Naive B cell (primary cell): ENCODE results near the gene WDR6. TPM values are rescaled to one million over a fixed set of nuclear protein-coding genes. Genes with fewer than 3 reads are reported as not detected.
"Not testable (repeated sequence)": the region's sequence is repeated elsewhere in the genome, so short reads cannot be mapped to it uniquely, and the experiment has no call there.

ENCODE experiments used
- ATAC-seq, 2 donors: fragments of 150-1000 bp; cut with Tn5 transposase; 2 replicates each; pipeline ENCODE4 v1.10.0; 2021; ENCODE audit warnings: low read depth in 2 of 2, mild to moderate bottlenecking in 2 of 2, moderate library complexity in 2 of 2
- DNase-seq: peaks from one replicate; pipeline ENCODE4 v3.0.0; 2022
- H3K27ac Mint-ChIP-seq, 6 donors: one replicate each; pipeline ENCODE4 v1.8.0; 2020 to 2022; ENCODE audit warnings: mild to moderate bottlenecking in 6 of 6, mixed read lengths in 6 of 6, moderate library complexity in 5 of 6, inconsistent platforms in 2 of 6
- H3K27me3 Mint-ChIP-seq, 3 donors: one replicate each; pipeline ENCODE4 v1.8.0; 2021 to 2022; ENCODE audit warnings: mixed read lengths in 3 of 3, mild to moderate bottlenecking in 1 of 3
- H3K36me3 Mint-ChIP-seq, 2 donors: one replicate each; pipeline ENCODE4 v1.8.0; 2020 to 2022; ENCODE audit warnings: mixed read lengths in 2 of 2, inconsistent platforms in 1 of 2, mild to moderate bottlenecking in 1 of 2
- H3K4me1 Mint-ChIP-seq, 3 donors: one replicate each; pipeline ENCODE4 v1.8.0; 2020 to 2022; ENCODE audit warnings: mixed read lengths in 3 of 3, inconsistent platforms in 1 of 3, mild to moderate bottlenecking in 1 of 3, moderate library complexity in 1 of 3
- H3K4me3 Mint-ChIP-seq, 8 donors: one replicate each; pipeline ENCODE4 v1.8.0; 2020 to 2022; ENCODE audit warnings: mild to moderate bottlenecking in 8 of 8, mixed read lengths in 8 of 8, moderate library complexity in 8 of 8, inconsistent platforms in 2 of 8
- H3K9me3 Mint-ChIP-seq, 7 donors: one replicate each; pipeline ENCODE4 v1.8.0; 2020 to 2022; ENCODE audit warnings: mixed read lengths in 7 of 7, mild to moderate bottlenecking in 5 of 7, inconsistent platforms in 2 of 7, moderate library complexity in 1 of 7
- polyA plus RNA-seq, 6 donors: library from polyadenylated mRNA; unstranded; fragments of 300-500 nt; fragmentation: Illumina TruSeq; gene quantifications; one replicate each; pipeline ENCODE4 v1.2.3, GENCODE V29; 2021; ENCODE audit warnings: low read depth in 6 of 6

Gene WDR6
- polyA plus RNA-seq, 6 donors from 2014 or later, result 94.3 to 112 (median 106) TPM

DNA sequence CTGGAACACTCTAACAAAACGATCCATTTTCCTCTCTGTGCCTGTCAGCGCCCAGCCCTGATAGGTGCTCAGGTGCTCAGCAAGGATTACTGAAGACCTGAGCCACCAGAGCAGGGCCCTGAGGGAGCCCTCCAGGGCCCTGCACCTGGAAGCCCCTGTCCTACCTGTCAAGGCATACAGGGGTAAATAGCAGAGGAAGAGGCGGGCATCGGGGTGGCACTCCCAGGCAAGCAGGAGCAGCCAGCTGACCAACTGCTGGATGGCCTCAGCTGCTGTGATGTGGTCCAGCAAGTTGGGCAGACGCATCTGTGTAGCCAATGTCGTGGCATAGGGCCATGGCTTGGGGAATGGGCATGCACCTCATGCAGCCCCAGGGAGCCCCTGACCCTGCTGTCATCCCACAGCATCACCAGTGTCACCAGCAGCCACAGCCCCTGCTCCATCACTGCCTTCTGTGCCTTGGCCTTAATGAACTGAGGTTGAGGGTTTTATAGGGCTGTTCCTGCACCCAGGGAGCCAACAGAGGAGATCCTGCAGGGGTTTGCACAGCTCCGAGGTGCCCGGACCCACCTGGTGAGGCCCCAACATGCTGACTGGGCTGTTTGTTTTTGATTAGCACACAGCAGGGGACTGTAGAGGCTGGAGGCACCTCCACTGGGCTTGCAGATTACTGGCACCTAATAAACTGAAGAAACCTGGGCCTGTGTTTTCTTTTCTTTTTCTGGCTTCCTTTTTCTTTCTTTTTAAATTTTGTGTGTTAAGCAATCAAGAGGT, 7.9 kb upstream of the WDR6 start:
- Mint-ChIP-seq H3K4me3 (no peak overlapping the region), H3K27ac (peak overlapping the region in 4 of 6 donors; percentile 47 to 89 (median 62)), H3K9me3 (no peaks in the 10 kb centered on the region), H3K4me1 (peaks cover 0 to 9% (median 6%) of the 10 kb centered on the region in 3 donors), H3K36me3 (no peaks in the 10 kb centered on the region), H3K27me3 (no peaks in the 10 kb centered on the region)
- no peak for ATAC-seq
- no peak for DNase-seq

DNA sequence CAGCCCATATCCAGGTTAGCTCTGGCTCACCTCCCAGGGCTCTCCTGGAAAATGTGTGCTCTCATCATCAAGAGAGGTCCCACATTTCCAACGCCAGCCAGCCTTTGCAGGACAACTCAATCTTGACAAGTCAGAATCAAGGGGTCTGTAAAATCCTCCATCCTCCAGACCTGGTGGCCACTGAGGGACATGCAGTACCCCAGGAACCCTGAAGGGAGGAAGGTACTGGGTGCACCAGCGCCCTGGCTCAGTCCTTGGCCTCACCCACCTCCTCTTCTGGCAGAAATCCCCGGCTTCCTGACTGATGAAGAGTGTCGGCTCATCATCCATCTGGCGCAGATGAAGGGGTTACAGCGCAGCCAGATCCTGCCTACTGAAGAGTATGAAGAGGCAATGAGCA, 6.0 kb upstream of the WDR6 start:
- Mint-ChIP-seq H3K4me1 (peaks cover 0 to 9% (median under 1%) of the 10 kb centered on the region in 3 donors), H3K9me3 (no peaks in the 10 kb centered on the region), H3K27me3 (no peaks in the 10 kb centered on the region), H3K4me3 (no peak overlapping the region), H3K36me3 (no peaks in the 10 kb centered on the region), H3K27ac (no peak overlapping the region)
- DNase-seq, result no peak
- no peak for ATAC-seq

DNA sequence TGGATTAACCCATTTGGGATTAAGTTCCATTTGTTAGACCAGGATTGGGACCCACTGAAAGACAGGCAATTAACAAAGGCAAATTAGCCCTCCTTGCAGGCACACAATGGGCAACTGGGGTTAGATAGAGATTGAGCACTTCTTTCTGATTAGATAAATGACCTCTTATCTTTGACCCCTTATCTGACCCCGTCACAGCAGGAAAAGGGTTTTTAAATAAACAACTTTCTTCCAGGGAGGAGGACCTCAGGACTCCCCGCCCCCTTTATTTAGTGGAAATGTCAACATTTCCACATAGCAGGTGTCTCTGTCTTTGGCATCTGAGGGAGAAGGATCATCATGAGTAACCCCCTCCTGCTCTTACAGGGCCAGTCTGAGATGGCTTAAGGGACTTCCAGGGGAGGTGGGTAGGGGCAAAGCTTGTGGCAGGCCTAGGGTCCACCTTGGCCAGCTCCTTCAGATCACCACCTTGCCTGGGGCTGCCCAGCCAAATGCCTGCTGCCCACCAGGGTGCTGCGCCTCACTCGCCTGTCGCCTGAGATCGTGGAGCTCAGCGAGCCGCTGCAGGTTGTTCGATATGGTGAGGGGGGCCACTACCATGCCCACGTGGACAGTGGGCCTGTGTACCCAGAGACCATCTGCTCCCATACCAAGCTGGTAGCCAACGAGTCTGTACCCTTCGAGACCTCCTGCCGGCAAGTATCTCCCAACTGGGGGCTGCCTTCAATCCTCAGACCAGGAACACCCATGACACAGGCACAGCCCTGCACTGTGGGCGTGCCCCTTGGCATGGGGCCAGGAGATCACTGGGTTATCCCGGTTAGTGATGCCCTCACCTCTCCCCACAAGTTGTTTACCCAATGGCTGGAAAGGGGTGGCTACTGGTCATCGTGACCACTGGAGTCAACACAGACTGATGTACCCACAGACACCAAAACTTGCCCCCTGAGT, 2.6 kb upstream of the WDR6 start:
- no peaks in the 10 kb centered on the region for H3K27me3 Mint-ChIP-seq
- peaks cover 27 to 33% (median 30%) of the 10 kb centered on the region in 3 donors for H3K4me1 Mint-ChIP-seq
- ATAC-seq (no peak), DNase-seq (no peak)
- peak overlapping the region in 4 of 8 donors; percentile 8 to 54 (median 41) for H3K4me3 Mint-ChIP-seq
- H3K9me3 Mint-ChIP-seq, result no peaks in the 10 kb centered on the region
- H3K36me3 Mint-ChIP-seq, result no peaks in the 10 kb centered on the region
- peak overlapping the region in 1 of 6 donors; percentile 38 for H3K27ac Mint-ChIP-seq

- Mint-ChIP-seq H3K27ac (peak overlapping the region in 1 of 6 donors; percentile 38), H3K36me3 (no peaks in the 10 kb centered on the region), H3K4me3 (peak overlapping the region in 3 of 8 donors; percentile 8 to 33 (median 30)), H3K9me3 (no peaks in the 10 kb centered on the region), H3K4me1 (peaks cover 27 to 31% (median 30%) of the 10 kb centered on the region in 3 donors), H3K27me3 (no peaks in the 10 kb centered on the region)
- ATAC-seq (no peak), DNase-seq (no peak)
Measured at GRCh38 chr3:49005303-49005680, 1.9 kb upstream of the WDR6 start.

DNA sequence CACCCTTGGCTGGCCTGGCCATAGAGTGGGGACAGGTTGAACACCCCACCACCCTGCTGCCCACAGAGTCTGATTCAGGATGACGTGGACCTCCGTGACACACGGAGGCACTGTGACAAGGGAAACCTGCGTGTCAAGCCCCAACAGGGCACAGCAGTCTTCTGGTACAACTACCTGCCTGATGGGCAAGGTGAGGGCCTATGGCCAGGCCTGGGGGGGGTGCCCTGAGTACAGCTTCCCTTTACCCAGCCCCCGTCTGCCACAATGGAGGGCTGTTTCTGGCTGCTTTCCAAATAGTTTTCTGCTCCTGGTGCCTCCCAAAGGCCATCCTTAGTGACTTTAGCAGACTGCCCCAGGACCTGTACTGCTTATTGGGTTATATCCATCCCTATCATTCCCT, 1.2 kb upstream of the WDR6 start:
- peak overlapping the region in 4 of 6 donors; percentile 44 to 100 (median 98) for H3K27ac Mint-ChIP-seq
- no peak for DNase-seq
- no peak for ATAC-seq
- H3K27me3 Mint-ChIP-seq, result no peaks in the 10 kb centered on the region
- no peaks in the 10 kb centered on the region for H3K36me3 Mint-ChIP-seq
- H3K4me3 Mint-ChIP-seq, result peak overlapping the region in 7 of 8 donors; percentile 89 to 100 (median 100)
- H3K4me1 Mint-ChIP-seq, result peaks cover 27 to 31% (median 30%) of the 10 kb centered on the region in 3 donors
- no peaks in the 10 kb centered on the region for H3K9me3 Mint-ChIP-seq

- ATAC-seq, result peak; percentile 1 to 2
- H3K4me1 Mint-ChIP-seq, result peaks cover 28 to 32% (median 31%) of the 10 kb centered on the region in 3 donors
- H3K36me3 Mint-ChIP-seq, result no peaks in the 10 kb centered on the region
- DNase-seq, result no peak
- H3K27ac Mint-ChIP-seq, result peak overlapping the region; percentile 96 to 100 (median 98)
- H3K4me3 Mint-ChIP-seq, result peak overlapping the region; percentile 89 to 100 (median 100)
- no peaks in the 10 kb centered on the region for H3K9me3 Mint-ChIP-seq
- H3K27me3 Mint-ChIP-seq, result no peaks in the 10 kb centered on the region
Measured at GRCh38 chr3:49006408-49007067, 653 bp upstream of the WDR6 start.

DNA sequence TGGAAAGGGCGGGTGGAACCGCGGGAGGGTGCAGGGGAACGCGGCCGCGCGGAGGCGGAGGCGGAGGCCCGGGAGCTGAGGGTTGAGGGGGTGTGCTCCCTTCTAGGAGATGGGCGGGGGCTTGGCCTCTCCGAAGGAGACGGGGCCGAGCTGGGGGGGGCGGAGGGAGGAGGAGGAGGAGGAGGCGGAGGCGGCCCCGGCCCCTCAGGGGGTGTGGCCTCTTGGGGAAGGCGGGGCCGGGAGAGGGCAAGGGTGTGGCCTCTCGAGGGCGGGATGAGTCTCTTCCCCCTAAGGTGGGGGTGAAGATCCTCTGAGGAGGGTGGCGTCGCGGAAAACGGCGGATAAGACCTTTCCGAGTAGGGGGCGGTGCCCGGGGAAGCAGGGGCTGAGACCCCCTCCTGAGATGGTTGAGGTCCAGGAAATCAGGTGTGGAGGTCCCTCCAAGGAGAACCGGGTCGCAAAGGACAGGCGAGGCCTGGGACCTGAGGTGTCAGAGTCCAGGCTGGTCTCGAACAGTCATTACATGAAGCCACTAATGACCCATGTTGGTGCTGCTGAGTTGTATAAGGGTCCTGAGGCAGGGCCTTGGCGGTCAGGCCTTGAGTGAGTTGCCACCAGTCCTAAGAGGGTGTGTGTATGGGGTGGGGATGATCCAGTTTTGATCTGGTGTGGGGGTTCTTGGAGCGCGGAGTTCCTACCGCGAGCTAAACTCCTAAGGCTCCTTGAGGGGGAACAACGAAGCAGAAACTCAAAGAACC, 759 bp downstream of the WDR6 start:
- Mint-ChIP-seq H3K4me3 (peak overlapping the region; percentile 89 to 100 (median 100)), H3K4me1 (peaks cover 25 to 46% (median 39%) of the 10 kb centered on the region in 3 donors), H3K27me3 (no peaks in the 10 kb centered on the region), H3K36me3 (no peaks in the 10 kb centered on the region), H3K9me3 (no peaks in the 10 kb centered on the region), H3K27ac (peak overlapping the region; percentile 96 to 100 (median 98))
- DNase-seq (peak; percentile 79), ATAC-seq (peak; percentile 37 to 41)

- not testable (repeated sequence) for H3K9me3 Mint-ChIP-seq, H3K27me3 Mint-ChIP-seq, H3K36me3 Mint-ChIP-seq, ATAC-seq, DNase-seq
- Mint-ChIP-seq H3K4me3 (peak overlapping the region; percentile 89 to 100 (median 100)), H3K4me1 (peaks cover 26 to 47% (median 46%) of the 10 kb centered on the region in 3 donors), H3K27ac (peak overlapping the region in 4 of 6 donors; percentile 96 to 99 (median 97))
Measured at GRCh38 chr3:49008627-49009026, 1.4 kb downstream of the WDR6 start.

DNA sequence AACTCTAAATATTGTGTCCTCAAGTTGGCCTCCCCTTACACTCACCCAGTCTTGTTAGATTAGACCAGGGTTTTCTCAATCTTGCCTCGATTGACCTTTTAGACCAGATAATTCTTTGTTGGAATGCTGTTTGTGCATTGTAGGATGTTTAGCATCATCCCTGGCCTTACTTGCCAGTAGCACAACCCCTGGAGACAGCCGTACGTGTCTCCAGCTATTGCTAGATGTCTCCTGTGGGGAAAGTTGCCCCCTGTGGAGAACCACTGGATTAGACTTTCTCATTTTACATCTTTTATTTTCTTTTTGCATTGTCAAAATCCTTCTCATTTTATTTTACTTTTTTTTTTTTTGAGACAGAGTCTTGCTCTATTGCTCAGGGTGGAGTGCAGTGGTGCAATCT, 2.2 kb downstream of the WDR6 start:
- Mint-ChIP-seq H3K9me3 (no peaks in the 10 kb centered on the region), H3K4me1 (peaks cover 31 to 53% (median 50%) of the 10 kb centered on the region in 3 donors), H3K27ac (peak overlapping the region in 2 of 6 donors; percentile 51 to 97), H3K4me3 (peak overlapping the region in 7 of 8 donors; percentile 34 to 100 (median 50)), H3K36me3 (no peaks in the 10 kb centered on the region), H3K27me3 (no peaks in the 10 kb centered on the region)
- no peak for DNase-seq
- no peak for ATAC-seq

DNA sequence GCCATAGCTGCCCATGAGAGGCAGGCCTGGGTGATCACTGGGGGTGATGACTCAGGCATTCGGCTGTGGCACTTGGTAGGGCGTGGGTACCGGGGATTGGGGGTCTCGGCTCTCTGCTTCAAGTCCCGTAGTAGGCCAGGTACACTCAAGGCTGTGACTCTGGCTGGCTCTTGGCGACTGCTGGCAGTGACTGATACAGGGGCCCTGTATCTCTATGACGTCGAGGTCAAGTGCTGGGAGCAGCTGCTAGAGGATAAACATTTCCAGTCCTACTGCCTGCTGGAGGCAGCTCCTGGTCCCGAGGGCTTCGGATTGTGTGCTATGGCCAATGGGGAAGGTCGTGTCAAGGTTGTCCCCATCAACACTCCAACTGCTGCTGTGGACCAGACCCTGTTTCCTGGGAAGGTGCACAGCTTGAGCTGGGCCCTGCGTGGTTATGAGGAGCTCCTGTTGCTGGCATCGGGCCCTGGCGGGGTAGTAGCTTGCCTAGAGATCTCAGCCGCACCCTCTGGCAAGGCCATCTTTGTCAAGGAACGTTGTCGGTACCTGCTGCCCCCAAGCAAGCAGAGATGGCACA, 5.3 kb downstream of the WDR6 start:
- Mint-ChIP-seq H3K9me3 (no peaks in the 10 kb centered on the region), H3K36me3 (no peaks in the 10 kb centered on the region), H3K4me1 (peaks cover 26 to 54% (median 50%) of the 10 kb centered on the region in 3 donors), H3K4me3 (peak overlapping the region in 2 of 8 donors; percentile 29 to 51), H3K27me3 (no peaks in the 10 kb centered on the region), H3K27ac (peak overlapping the region in 1 of 6 donors; percentile 78)
- ATAC-seq (no peak), DNase-seq (no peak)

- H3K27me3 Mint-ChIP-seq, result no peaks in the 10 kb centered on the region
- H3K4me1 Mint-ChIP-seq, result peaks cover 19 to 50% (median 43%) of the 10 kb centered on the region in 3 donors
- H3K27ac Mint-ChIP-seq, result peak overlapping the region in 1 of 6 donors; percentile 61
- peak overlapping the region in 1 of 8 donors; percentile 62 for H3K4me3 Mint-ChIP-seq
- no peaks in the 10 kb centered on the region for H3K9me3 Mint-ChIP-seq
- DNase-seq, result no peak
- no peaks in the 10 kb centered on the region for H3K36me3 Mint-ChIP-seq
- ATAC-seq, result no peak
Measured at GRCh38 chr3:49013113-49013737, 6.0 kb downstream of the WDR6 start.
